ENCODE results near the gene VBP1. TPM values are rescaled to one million over a fixed set of nuclear protein-coding genes. Genes with fewer than 3 reads are reported as not detected.

Gene VBP1, protein sequence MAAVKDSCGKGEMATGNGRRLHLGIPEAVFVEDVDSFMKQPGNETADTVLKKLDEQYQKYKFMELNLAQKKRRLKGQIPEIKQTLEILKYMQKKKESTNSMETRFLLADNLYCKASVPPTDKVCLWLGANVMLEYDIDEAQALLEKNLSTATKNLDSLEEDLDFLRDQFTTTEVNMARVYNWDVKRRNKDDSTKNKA
- 49.6 to 62.9 TPM (median 52.2 TPM) in 5 replicates for total RNA-seq (2022; extraction: Qiagen RNA extraction; ENCODE audit: low read depth)

DNA sequence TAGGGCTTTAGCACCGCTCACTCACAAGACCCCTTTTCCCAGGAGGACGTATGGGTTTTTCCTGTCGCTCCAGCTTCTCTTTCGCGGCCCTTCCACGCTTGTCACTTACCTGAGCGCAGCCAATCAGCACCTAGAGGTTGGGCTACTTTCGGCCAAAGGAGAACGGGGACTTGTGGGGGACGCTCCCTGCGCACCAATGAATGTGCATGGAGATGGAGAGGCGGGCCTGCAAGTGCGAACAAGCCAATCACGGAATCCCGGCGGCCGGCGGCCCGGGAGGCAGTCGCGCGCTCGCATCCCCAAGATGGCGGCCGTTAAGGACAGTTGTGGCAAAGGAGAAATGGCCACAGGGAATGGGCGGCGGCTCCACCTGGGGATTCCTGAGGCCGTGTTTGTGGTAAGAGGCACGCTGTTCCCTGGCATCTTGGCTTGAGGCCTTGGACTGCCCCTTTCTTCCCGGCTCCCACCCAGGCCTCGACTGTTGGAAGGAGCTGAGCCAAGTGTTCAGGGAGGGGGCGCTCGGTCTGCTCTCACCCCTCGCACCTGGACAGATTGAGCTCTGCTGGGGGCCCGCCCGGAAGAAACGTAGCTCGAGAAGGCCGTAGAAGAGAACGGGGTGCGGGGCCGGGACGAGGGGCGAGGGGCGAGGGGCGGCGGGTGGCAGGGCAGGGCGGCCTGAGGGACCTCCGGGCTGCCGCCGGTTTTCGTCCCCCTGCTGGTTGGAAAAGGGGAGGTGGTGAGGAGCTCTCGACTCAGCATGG lies at the start of gene VBP1:
Gene VBP1, plus strand, starts transcription at position 282 of the 761 bp plus-strand sequence. Its CDS starts 23 bp downstream, at position 305.

DNA sequence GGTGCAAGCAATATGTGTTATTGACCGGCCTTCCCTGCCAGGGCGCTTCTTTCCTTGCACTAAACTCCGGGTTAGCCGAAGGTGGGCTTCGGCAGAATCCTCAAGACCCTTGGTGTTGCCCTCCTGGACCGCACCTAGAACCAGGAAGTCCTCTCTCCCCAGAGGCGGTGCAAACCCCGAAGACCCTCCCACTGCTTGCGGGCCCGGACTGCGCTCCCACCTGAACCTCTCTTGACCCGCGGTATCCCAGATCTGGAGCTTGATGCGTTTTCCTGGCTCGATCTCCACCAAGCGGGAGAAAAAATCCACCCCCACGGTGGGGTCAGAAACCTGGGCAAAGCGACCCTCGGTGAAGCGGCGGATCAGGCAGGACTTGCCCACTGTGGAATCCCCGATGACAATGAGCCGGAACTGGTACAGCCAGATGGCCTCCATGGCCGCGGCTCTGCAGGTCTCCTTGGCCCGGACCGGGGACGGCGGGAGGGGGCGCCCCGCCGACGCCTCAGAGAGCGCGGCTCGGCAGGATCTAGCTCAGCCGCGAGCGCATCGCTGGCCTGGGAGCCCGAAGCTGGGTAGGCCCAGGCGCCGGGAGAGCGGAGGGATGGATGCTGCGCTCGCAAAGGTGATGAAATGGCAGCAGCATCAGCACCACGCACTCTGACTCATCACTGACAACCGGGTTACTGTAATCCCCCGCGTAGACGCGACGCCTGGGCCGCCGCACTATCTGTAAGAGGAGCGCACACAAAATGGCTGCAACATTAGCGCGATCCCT lies 47.8 kb downstream of the VBP1 start, which contains the start of gene RAB39B:
Gene RAB39B, minus strand, starts transcription at position 638 of the 775 bp plus-strand sequence. Its CDS starts 203 bp downstream, at position 435.

Other genes with a start within 250 kb of the VBP1 start
- 4.0 to 4.9 TPM (median 4.3 TPM) in 5 replicates for gene F8, start 193.7 kb upstream of the VBP1 start, total RNA-seq (2022; extraction: Qiagen RNA extraction; ENCODE audit: low read depth)
- gene FUNDC2, start 189.6 kb upstream of the VBP1 start, total RNA-seq (2022; extraction: Qiagen RNA extraction; ENCODE audit: low read depth): 93.1 to 126 TPM (median 121 TPM) in 5 replicates
- 12.8 to 18.2 TPM (median 16.7 TPM) in 5 replicates for gene CMC4, start 145.3 kb upstream of the VBP1 start, total RNA-seq (2022; extraction: Qiagen RNA extraction; ENCODE audit: low read depth)
- 17.4 to 23.6 TPM (median 18.5 TPM) in 5 replicates for gene MTCP1, start 145.3 kb upstream of the VBP1 start, total RNA-seq (2022; extraction: Qiagen RNA extraction; ENCODE audit: low read depth)
- 23.4 to 28.0 TPM (median 26.8 TPM) in 5 replicates for gene BRCC3, start 145.0 kb upstream of the VBP1 start, total RNA-seq (2022; extraction: Qiagen RNA extraction; ENCODE audit: low read depth)
- 0.55 to 0.69 TPM (median 0.60 TPM) in 5 replicates for gene RAB39B, start 48.0 kb downstream of the VBP1 start, total RNA-seq (2022; extraction: Qiagen RNA extraction; ENCODE audit: low read depth)
- gene CLIC2, start 118.2 kb downstream of the VBP1 start, total RNA-seq (2022; extraction: Qiagen RNA extraction; ENCODE audit: low read depth): 0.06 to 0.24 TPM (median 0.11 TPM) in 3 of 5 replicates, not detected in the others
- not detected in 5 replicates for gene F8A2, start 165.6 kb downstream of the VBP1 start, total RNA-seq (2022; extraction: Qiagen RNA extraction; ENCODE audit: low read depth)
- gene F8A3, start 242.2 kb downstream of the VBP1 start, total RNA-seq (2022; extraction: Qiagen RNA extraction; ENCODE audit: low read depth): 0.92 to 1.4 TPM (median 1.0 TPM) in 5 replicates

Data from A549 treated with GW870086 at 1 μM for 4 hours (cell line).